ENCODE results near the gene MTMR10. TPM values are rescaled to one million over a fixed set of nuclear protein-coding genes. Genes with fewer than 3 reads are reported as not detected.
A peak's percentile ranks its signal among the peaks of the same experiment; 100 is the strongest.

The MTMR10 gene
- polyA plus RNA-seq, 1 experiment: 13.7 TPM

DNA sequence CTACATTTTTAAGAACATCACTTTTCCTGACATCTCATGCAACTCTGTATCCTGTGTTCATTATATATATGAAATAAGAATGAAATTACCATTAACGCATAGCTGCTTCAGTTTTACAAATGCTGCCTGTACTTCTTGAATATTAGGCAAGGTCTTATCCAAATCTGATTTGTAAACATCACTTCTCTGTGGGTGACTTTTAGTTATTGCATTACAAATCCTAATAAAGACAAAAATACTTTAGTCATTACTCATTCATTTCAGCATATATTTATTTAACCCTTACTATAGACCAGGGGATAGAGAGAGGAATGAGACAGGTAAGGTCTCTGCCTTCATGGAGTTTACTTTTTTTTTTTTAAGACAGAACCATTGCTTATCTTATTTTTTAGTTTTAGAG is 36.8 kb downstream of the MTMR10 start:
- Histone ChIP-seq H3K36me3 (ENCODE audit: control insufficient read depth, insufficient read depth, low read length) (peaks cover 25% of the 10 kb centered on the region), H3K4me3 (ENCODE audit: low read depth, low read length) (no peak overlapping the region), H3K27me3 (ENCODE audit: control insufficient read depth, insufficient read depth, low read length) (no peaks in the 10 kb centered on the region)
- TF ChIP-seq, protein P1, sequence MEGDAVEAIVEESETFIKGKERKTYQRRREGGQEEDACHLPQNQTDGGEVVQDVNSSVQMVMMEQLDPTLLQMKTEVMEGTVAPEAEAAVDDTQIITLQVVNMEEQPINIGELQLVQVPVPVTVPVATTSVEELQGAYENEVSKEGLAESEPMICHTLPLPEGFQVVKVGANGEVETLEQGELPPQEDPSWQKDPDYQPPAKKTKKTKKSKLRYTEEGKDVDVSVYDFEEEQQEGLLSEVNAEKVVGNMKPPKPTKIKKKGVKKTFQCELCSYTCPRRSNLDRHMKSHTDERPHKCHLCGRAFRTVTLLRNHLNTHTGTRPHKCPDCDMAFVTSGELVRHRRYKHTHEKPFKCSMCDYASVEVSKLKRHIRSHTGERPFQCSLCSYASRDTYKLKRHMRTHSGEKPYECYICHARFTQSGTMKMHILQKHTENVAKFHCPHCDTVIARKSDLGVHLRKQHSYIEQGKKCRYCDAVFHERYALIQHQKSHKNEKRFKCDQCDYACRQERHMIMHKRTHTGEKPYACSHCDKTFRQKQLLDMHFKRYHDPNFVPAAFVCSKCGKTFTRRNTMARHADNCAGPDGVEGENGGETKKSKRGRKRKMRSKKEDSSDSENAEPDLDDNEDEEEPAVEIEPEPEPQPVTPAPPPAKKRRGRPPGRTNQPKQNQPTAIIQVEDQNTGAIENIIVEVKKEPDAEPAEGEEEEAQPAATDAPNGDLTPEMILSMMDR (IDR thresholded peaks at IDR 0.05; ENCODE audit: insufficient read depth, low read depth, low read length): no peak
- DNase-seq (ENCODE audit: low read depth): no peak
- POLR2A ChIA-PET: no interaction called here
- CTCF ChIA-PET: interaction anchor here (3.2 kb wide), 1 partner anchor 174 kb away, joined by 12 read pairs; no protein-coding TSS in a partner anchor

DNA sequence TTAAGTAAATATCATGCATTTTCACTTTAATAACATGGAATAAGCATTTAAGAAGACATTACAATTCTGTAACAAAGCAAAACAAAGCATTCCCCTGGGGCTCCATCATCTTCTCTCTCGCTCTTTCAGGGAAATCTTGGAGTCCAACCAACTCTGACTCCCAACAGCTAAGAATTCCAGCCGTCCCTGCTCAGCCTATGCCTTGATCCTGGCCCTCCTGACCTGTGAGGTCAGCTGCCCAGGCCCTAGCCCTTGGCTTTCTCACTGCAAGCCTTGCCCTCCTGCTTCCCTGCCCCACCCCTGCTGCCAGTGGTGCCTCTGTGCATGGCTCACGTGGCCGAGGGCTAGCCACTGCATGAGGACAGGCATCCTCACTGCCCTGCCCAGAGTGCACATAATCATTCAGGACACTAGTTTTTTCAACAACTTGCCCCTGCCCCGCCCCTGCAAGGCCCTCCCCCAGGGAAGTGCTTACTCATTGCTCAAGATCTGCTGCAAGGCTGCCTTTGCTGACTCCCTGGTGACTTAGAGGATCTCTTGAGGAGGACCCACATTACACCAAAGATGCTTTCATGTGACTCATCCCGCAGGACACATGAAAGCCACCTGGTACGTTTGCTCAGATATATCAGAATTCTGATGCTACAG is 37.6 kb downstream of the MTMR10 start:
- ChIA-PET POLR2A (no interaction called here), CTCF (interaction anchor here (0.6 to 3.2 kb wide), 3 partner anchors 10 to 175 kb away, joined by 3 to 12 read pairs (median 3); no protein-coding TSS in a partner anchor)
- DNase-seq (ENCODE audit: low read depth): peak; percentile 73
- Histone ChIP-seq H3K36me3 (ENCODE audit: control insufficient read depth, insufficient read depth, low read length) (peaks cover 23% of the 10 kb centered on the region), H3K27me3 (ENCODE audit: control insufficient read depth, insufficient read depth, low read length) (no peaks in the 10 kb centered on the region), H3K4me3 (ENCODE audit: low read depth, low read length) (no peak overlapping the region)
- TF ChIP-seq, protein P1 (IDR thresholded peaks at IDR 0.05; ENCODE audit: insufficient read depth, low read depth, low read length): no peak

DNA sequence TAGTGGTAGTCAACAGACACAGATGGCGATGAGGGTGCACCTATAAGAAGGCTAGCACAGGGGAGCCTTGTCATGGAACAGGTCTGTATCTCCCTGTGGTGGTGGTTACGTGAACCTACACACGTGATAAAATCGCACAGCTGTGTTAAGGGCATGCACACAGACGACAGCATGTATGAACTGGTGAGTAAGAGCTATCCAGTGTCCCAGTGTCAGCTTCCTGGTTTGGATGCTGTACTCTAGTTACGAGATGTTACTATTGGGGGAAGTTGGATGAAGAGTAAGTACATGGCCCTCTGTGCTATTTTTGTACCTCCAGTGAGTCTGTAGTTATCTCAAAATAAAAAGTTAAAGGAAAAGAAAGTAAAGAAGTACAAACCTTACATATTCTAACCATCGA is 38.2 kb downstream of the MTMR10 start:
- no peak for DNase-seq (ENCODE audit: low read depth)
- ChIA-PET CTCF (interaction anchor here (0.6 to 3.2 kb wide), 3 partner anchors 9 to 176 kb away, joined by 3 to 12 read pairs (median 3); no protein-coding TSS in a partner anchor), POLR2A (no interaction called here)
- Histone ChIP-seq H3K4me3 (ENCODE audit: low read depth, low read length) (no peak overlapping the region), H3K36me3 (ENCODE audit: control insufficient read depth, insufficient read depth, low read length) (peaks cover 24% of the 10 kb centered on the region), H3K27me3 (ENCODE audit: control insufficient read depth, insufficient read depth, low read length) (no peaks in the 10 kb centered on the region)
- TF ChIP-seq, protein P1 (IDR thresholded peaks at IDR 0.05; ENCODE audit: insufficient read depth, low read depth, low read length): no peak

DNA sequence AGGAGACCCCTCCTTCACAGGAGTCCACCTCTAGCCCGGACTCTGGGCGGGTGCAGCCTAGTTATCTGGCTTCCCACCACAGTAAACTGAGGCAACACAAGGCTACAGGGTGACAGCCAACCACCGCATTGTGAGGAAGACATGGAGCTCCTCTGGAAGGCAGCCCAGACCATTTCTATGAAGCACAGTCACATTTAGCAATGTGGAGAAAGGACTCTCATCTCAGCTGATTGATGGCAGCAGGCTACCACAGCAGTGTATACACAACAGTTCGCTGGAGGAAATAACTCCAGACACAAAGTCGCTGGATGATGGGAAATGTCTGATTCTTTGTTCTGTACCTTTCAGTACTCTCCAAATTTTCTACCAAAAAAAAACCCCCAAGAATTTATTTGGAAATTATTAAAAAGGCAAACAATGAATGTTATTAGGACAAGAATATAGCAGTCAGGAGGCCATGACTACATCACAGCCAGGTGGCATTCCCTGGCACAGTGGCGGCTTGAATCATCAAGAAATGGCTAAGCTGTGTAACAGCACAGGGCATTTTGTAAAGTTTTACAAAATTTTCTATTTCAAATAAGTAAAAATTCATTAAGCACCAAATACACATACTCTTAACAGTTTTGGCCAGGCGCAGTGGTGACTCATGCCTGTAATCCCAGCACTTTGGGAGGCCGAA is 47.6 kb downstream of the MTMR10 start:
- H3K27me3 ChIP-seq (ENCODE audit: control insufficient read depth, insufficient read depth, low read length): no peaks in the 10 kb centered on the region
- no peak for DNase-seq (ENCODE audit: low read depth)
- ChIA-PET CTCF (interaction anchor here (0.6 to 0.9 kb wide), 2 partner anchors 10 to 208 kb away, joined by 3 to 4 read pairs; no protein-coding TSS in a partner anchor), POLR2A (no interaction called here)
- no peak overlapping the region for H3K4me3 ChIP-seq (ENCODE audit: low read depth, low read length)
- peaks cover 28% of the 10 kb centered on the region for H3K36me3 ChIP-seq (ENCODE audit: control insufficient read depth, insufficient read depth, low read length)
- TF ChIP-seq, protein P1 (IDR thresholded peaks at IDR 0.05; ENCODE audit: insufficient read depth, low read depth, low read length): no peak

DNA sequence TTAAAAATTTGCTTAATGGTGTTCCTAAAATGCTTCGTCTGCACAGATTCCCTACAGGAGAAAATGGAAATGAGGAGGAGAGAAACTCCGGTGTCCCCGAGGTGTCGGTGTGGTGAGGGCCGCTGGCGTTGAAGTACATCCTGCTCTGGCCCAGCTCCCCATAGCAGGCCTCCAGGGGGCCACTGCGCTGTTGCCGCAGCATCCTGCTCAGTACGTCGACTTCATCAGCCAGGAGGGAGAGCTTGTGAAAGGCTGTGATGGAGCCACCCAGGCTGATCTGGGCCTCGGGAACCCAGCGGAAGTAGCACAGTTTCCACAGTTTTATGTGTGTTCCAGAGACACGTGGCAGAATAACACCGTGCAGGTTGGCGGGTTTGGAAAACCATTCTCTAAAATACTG is 49.9 kb downstream of the MTMR10 start:
- TF ChIP-seq, protein P1 (IDR thresholded peaks at IDR 0.05; ENCODE audit: insufficient read depth, low read depth, low read length): no peak
- Histone ChIP-seq H3K4me3 (ENCODE audit: low read depth, low read length) (no peak overlapping the region), H3K27me3 (ENCODE audit: control insufficient read depth, insufficient read depth, low read length) (no peaks in the 10 kb centered on the region), H3K36me3 (ENCODE audit: control insufficient read depth, insufficient read depth, low read length) (peaks cover 21% of the 10 kb centered on the region)
- CTCF ChIA-PET: no interaction called here
- POLR2A ChIA-PET: no interaction called here
- DNase-seq (ENCODE audit: low read depth): no peak
